Keratinocyte (primary cell): ENCODE data around the gene CFAP157.

Source experiments
- EZH2 ChIP-seq: IDR thresholded peaks from one replicate; pipeline ENCODE4 v1.6.1; 2012; ENCODE audit warnings: inconsistent platforms, mild to moderate bottlenecking, low read length, moderate library complexity
- TF ChIP-seq, protein P1 (sequence below), 3 experiments: IDR thresholded peaks in 1 of 3; conservative IDR thresholded peaks in 1 of 3; optimal IDR thresholded peaks in 1 of 3; 2 replicates in 2 of 3; 3 replicates in 1 of 3; pipeline versions ENCODE3 to v1.5.1; 2011; ENCODE audit warnings: low read length in 3 of 3, mild to moderate bottlenecking in 3 of 3, moderate library complexity in 2 of 3, control low read depth in 1 of 3, inconsistent platforms in 1 of 3; ENCODE audit not compliant: insufficient read depth in 2 of 3; ENCODE audit errors: extremely low read depth in 1 of 3

DNA sequence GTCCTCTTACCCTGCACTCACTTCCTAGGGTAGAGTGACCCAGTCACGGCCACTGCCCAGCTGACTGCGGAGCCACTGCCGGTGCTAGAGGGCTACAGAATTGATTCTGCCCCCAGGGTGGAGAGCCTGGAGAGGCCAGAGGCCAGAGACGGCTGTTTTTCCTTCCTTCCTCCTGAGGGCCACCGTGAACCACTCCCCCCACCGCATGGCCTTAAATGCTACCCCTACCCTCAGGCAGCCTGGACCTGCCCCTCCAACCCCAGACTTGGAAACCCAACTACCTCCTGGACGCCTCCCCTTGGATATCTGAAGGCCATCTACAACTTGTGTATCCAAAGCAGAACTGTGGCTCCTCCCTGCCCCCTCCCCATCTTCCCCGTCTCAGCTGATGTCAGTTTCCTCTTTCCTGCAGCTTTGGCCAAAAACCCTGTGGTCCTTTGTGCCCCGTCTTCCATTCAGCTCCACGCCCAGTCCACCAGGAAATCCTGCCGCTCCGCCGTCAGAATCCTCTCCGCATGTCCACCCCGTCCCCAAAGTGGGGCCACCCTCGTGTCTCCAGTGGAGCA lies 55.4 kb downstream of the CFAP157 start:
- TF ChIP-seq EZH2, result no peak
- TF ChIP-seq, protein P1, sequence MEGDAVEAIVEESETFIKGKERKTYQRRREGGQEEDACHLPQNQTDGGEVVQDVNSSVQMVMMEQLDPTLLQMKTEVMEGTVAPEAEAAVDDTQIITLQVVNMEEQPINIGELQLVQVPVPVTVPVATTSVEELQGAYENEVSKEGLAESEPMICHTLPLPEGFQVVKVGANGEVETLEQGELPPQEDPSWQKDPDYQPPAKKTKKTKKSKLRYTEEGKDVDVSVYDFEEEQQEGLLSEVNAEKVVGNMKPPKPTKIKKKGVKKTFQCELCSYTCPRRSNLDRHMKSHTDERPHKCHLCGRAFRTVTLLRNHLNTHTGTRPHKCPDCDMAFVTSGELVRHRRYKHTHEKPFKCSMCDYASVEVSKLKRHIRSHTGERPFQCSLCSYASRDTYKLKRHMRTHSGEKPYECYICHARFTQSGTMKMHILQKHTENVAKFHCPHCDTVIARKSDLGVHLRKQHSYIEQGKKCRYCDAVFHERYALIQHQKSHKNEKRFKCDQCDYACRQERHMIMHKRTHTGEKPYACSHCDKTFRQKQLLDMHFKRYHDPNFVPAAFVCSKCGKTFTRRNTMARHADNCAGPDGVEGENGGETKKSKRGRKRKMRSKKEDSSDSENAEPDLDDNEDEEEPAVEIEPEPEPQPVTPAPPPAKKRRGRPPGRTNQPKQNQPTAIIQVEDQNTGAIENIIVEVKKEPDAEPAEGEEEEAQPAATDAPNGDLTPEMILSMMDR (optimal IDR thresholded peaks at IDR 0.05 in 1 of 3, IDR thresholded peaks at IDR 0.05 in 1 of 3, conservative IDR thresholded peaks at IDR 0.05 in 1 of 3; ENCODE audit: extremely low read depth in 1 of 3, insufficient read depth in 2 of 3, low read length in 3 of 3), result no peak
